ENCODE data around the gene ARFGEF3. TPM values are rescaled to one million over a fixed set of nuclear protein-coding genes. Genes with fewer than 3 reads are reported as not detected.

ARFGEF3 gene
- total and polyA plus RNA-seq, 8 donors = 5.8 to 22.6 (median 8.1) TPM

- TF ChIP-seq CTCF (IDR thresholded peaks at IDR 0.05) = no peak
- intact Hi-C loops (cut with DNase I) = no loop called here
- no peak for DNase-seq
- H3K27ac ChIP-seq = no peak overlapping the region
- H3K9me3 ChIP-seq = no peaks in the 10 kb centered on the region
- no peak overlapping the region for H3K4me3 ChIP-seq
- no peaks in the 10 kb centered on the region for H3K27me3 ChIP-seq
- no peaks in the 10 kb centered on the region for H3K36me3 ChIP-seq
- ATAC-seq = no peak
- no peaks in the 10 kb centered on the region for H3K4me1 ChIP-seq
Observed at GRCh38 chr6:138372711-138373463, 211.1 kb downstream of the ARFGEF3 start.

- Histone ChIP-seq H3K9me3 (no peaks in the 10 kb centered on the region), H3K4me3 (no peak overlapping the region), H3K27me3 (no peaks in the 10 kb centered on the region), H3K4me1 (no peaks in the 10 kb centered on the region), H3K36me3 (no peaks in the 10 kb centered on the region), H3K27ac (no peak overlapping the region)
- no peak for ATAC-seq
- no peak for DNase-seq
- no peak for TF ChIP-seq CTCF (IDR thresholded peaks at IDR 0.05)
- intact Hi-C loops (cut with DNase I) = no loop called here
Observed at GRCh38 chr6:138374230-138374629, 212.5 kb downstream of the ARFGEF3 start.

- Histone ChIP-seq H3K27ac (no peak overlapping the region), H3K9me3 (no peaks in the 10 kb centered on the region), H3K4me1 (no peaks in the 10 kb centered on the region), H3K36me3 (no peaks in the 10 kb centered on the region), H3K4me3 (no peak overlapping the region), H3K27me3 (no peaks in the 10 kb centered on the region)
- intact Hi-C loops (cut with DNase I) = no loop called here
- no peak for DNase-seq
- TF ChIP-seq CTCF (IDR thresholded peaks at IDR 0.05) = no peak
- no peak for ATAC-seq
Observed at GRCh38 chr6:138374815-138375214, 213.1 kb downstream of the ARFGEF3 start.

- TF ChIP-seq CTCF (IDR thresholded peaks at IDR 0.05) = no peak
- H3K27ac ChIP-seq = no peak overlapping the region
- DNase-seq (no peak), ATAC-seq (no peak)
- intact Hi-C loops (cut with DNase I) = no loop called here
- H3K4me1 ChIP-seq = no peaks in the 10 kb centered on the region
- H3K9me3 ChIP-seq = no peaks in the 10 kb centered on the region
- no peaks in the 10 kb centered on the region for H3K36me3 ChIP-seq
- H3K4me3 ChIP-seq = no peak overlapping the region
- H3K27me3 ChIP-seq = no peaks in the 10 kb centered on the region
Observed at GRCh38 chr6:138377042-138377441, 215.3 kb downstream of the ARFGEF3 start.

GRCh38 chr6:138377844-138378243 is 216.1 kb downstream of the ARFGEF3 start, which contains the start of gene SMIM28:
Gene SMIM28 (plus strand): TSS chr6:138377905. CDS start chr6:138378073, 168 bp downstream.
- H3K27ac ChIP-seq = no peak within 1 kb of the TSS
- H3K27me3 ChIP-seq = no peaks in the 10 kb centered on the region
- TF ChIP-seq CTCF (IDR thresholded peaks at IDR 0.05) = no peak
- no peaks in the 10 kb centered on the region for H3K4me1 ChIP-seq
- no peaks in the 10 kb centered on the region for H3K36me3 ChIP-seq
- H3K9me3 ChIP-seq = no peaks in the 10 kb centered on the region
- intact Hi-C loops (cut with DNase I) = no loop called here
- ATAC-seq (no peak), DNase-seq (no peak)
- H3K4me3 ChIP-seq = no peak within 1 kb of the TSS
